Gastrocnemius medialis (tissue), 4 donors: ENCODE results near the gene MAPK13. TPM values are rescaled to one million over a fixed set of nuclear protein-coding genes. Genes with fewer than 3 reads are reported as not detected.
"Not testable (repeated sequence)": the region's sequence is repeated elsewhere in the genome, so short reads cannot be mapped to it uniquely, and the experiment has no call there.

ENCODE experiments used
- ATAC-seq, 2 donors: fragments of 150-250 bp; one replicate each; pipeline ENCODE4 v1.9.1; 2016
- DNase-seq, 2 donors: peaks; one replicate each; pipeline ENCODE4 v3.0.0-alpha.2; 2019
- H3K27ac ChIP-seq, 4 donors: fragments of 200-600 bp; sonication (generic); 1 replicate in 1 of 4; 2 replicates in 3 of 4; pipeline ENCODE4 v1.5.1; 2016 to 2018; ENCODE audit warnings: mild to moderate bottlenecking in 2 of 4, moderate library complexity in 1 of 4
- H3K27me3 ChIP-seq, 3 donors: fragments of 200-600 bp; sonication (generic) in 2 of 3; 1 replicate in 1 of 3; 2 replicates in 2 of 3; pipeline versions ENCODE4 v1.5.1 to v1.6.0; 2016 to 2019; ENCODE audit warnings: mild to moderate bottlenecking in 1 of 3, moderate library complexity in 1 of 3
- H3K36me3 ChIP-seq, 2 donors: fragments of 200-600 bp; sonication (generic) in 1 of 2; one replicate each; pipeline ENCODE4 v1.5.1; 2017 to 2018
- H3K4me1 ChIP-seq, 2 donors: fragments of 200-600 bp; sonication (generic) in 1 of 2; one replicate each; pipeline ENCODE4 v1.5.1; 2016 to 2017; ENCODE audit warnings: mild to moderate bottlenecking in 2 of 2
- H3K4me3 ChIP-seq, 4 donors: fragments of 200-600 bp; sonication (generic) in 3 of 4; 1 replicate in 1 of 4; 2 replicates in 3 of 4; pipeline ENCODE4 v1.5.1; 2016 to 2019; ENCODE audit warnings: mild to moderate bottlenecking in 2 of 4
- H3K9me3 ChIP-seq, 3 donors: fragments of 200-600 bp; sonication (generic) in 2 of 3; 1 replicate in 1 of 3; 2 replicates in 2 of 3; pipeline ENCODE4 v1.5.1; 2016 to 2019
- POLR2A ChIP-seq, 2 donors: fragments of 450-650 bp; IDR thresholded peaks; one replicate each; pipeline ENCODE4 v1.6.1; 2017; ENCODE audit warnings: antibody characterized with exemption in 2 of 2, mild to moderate bottlenecking in 2 of 2, moderate library complexity in 2 of 2
- in situ Hi-C, 4 donors: fragments of 200-750 bp; cut with MboI; loops; one replicate each; pipeline versions ENCODE4 v1.15.0 to v1.8.0; 2017; ENCODE audit warnings: low sequenced_read_pairs in 4 of 4
- intact Hi-C: fragments of 100-400 bp; cut with DNase I; formaldehyde crosslinking; loops from one replicate; pipeline ENCODE4 v1.15.1; 2023; ENCODE audit warnings: low total_unique reads
- total RNA-seq, 4 donors: library from RNA; depleted of rRNA; stranded (reverse); fragments of >200 nt; gene quantifications; one replicate each; pipeline versions ENCODE4 v1.1.0 to v1.2.3, GENCODE V29; 2016
- TF ChIP-seq, protein P1 (sequence below), 5 experiments: fragments of 450-650 bp in 3 of 5; fragments of 200-600 bp in 2 of 5; sonication (generic) in 2 of 5; IDR thresholded peaks in 4 of 5; conservative IDR thresholded peaks in 1 of 5; 1 replicate in 4 of 5; 2 replicates in 1 of 5; pipeline ENCODE4 v1.5.1; 2016 to 2019; ENCODE audit warnings: antibody characterized with exemption in 5 of 5, mild to moderate bottlenecking in 3 of 5, moderate library complexity in 3 of 5

The MAPK13 gene
- total RNA-seq = under 1 TPM; 0.29 to 0.82 (median 0.64) TPM

GRCh38 chr6:36129941-36130666 lies at the start of gene MAPK13:
MAPK13 (plus strand) TSS chr6:36130513; CDS start chr6:36130583, 70 bp downstream.
- H3K4me1 ChIP-seq = peaks cover 5% of the 10 kb centered on the region in 2 donors
- H3K27ac ChIP-seq = no peak within 1 kb of the TSS
- intact Hi-C loops = loop anchor here (10.0 kb wide), 1 partner anchor 235 kb away; no protein-coding TSS in a partner anchor

DNA sequence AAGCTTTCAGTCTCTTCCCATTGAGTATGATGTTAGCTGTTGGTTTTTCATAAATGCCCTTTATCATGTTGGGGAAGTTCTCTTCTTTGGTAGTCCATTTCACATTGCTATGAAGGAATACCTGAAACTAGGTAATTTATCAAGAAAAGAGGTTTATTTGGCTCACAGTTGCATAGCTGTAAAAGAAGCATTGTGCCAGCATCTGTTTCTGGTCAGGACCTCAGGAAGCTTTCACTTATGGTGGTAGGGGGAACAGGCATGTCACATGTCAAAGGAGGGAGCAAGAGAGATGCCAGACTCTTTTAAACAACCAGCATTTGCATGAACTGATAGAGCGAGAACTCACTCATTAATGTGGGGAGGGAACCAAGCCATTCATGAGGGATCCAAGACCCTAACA lies 48.0 kb upstream of the MAPK13 start:
- DNase-seq (no peak), ATAC-seq (no peak)
- no peaks in the 10 kb centered on the region for H3K4me1 ChIP-seq
- H3K27me3 ChIP-seq = no peaks in the 10 kb centered on the region
- H3K4me3 ChIP-seq = no peak overlapping the region
- in situ Hi-C loops (no loop called here), intact Hi-C loops (no loop called here)
- H3K9me3 ChIP-seq = peaks cover 0 to 4% (median 0%) of the 10 kb centered on the region in 3 donors
- H3K27ac ChIP-seq = no peak overlapping the region
- peaks cover 0 to 59% of the 10 kb centered on the region in 2 donors for H3K36me3 ChIP-seq
- TF ChIP-seq, protein P1, sequence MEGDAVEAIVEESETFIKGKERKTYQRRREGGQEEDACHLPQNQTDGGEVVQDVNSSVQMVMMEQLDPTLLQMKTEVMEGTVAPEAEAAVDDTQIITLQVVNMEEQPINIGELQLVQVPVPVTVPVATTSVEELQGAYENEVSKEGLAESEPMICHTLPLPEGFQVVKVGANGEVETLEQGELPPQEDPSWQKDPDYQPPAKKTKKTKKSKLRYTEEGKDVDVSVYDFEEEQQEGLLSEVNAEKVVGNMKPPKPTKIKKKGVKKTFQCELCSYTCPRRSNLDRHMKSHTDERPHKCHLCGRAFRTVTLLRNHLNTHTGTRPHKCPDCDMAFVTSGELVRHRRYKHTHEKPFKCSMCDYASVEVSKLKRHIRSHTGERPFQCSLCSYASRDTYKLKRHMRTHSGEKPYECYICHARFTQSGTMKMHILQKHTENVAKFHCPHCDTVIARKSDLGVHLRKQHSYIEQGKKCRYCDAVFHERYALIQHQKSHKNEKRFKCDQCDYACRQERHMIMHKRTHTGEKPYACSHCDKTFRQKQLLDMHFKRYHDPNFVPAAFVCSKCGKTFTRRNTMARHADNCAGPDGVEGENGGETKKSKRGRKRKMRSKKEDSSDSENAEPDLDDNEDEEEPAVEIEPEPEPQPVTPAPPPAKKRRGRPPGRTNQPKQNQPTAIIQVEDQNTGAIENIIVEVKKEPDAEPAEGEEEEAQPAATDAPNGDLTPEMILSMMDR (IDR thresholded peaks at IDR 0.05 in 4 of 5, conservative IDR thresholded peaks at IDR 0.05 in 1 of 5) = no peak
- no peak for TF ChIP-seq POLR2A (IDR thresholded peaks at IDR 0.05)

More at GRCh38 chr6:36129941-36130666, at the start of gene MAPK13:
- ATAC-seq (no peak), DNase-seq (peak in 1 of 2 donors; percentile 7)
- Histone ChIP-seq H3K4me3 (peak within 1 kb of the TSS; percentile 32 to 44 (median 40)), H3K36me3 (no peaks in the 10 kb centered on the region), H3K9me3 (no peaks in the 10 kb centered on the region), H3K27me3 (peaks cover 12 to 23% (median 13%) of the 10 kb centered on the region in 3 donors)
- TF ChIP-seq, protein P1 (IDR thresholded peaks at IDR 0.05 in 4 of 5, conservative IDR thresholded peaks at IDR 0.05 in 1 of 5) = no peak
- no peak for TF ChIP-seq POLR2A (IDR thresholded peaks at IDR 0.05)
- in situ Hi-C loops = loop anchor here in 3 of 4 donors (5.0 to 10.0 kb wide), 3 partner anchors 55 to 65 kb away; partner anchors contain the start of gene BRPF3 (in 1 of the 3)

DNA sequence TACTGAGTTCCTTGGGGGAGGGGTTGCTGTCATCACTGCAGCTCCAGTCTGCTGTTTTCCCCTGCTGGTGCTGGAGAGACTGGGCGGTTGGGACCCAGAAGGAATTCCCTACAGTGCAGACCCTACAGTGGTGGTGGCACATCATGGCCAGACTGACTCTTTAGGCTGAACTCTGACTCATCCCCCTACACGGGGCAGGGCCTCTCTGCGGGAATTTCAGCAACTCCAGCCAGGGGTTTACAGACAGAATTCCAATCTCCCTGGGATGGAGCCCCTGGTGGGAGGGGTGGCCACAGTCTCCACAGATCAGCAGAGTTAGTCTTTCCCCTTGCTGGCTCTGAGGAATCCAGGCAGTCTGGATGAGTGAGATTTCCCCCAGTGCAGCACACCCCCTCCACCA lies 46.9 kb upstream of the MAPK13 start:
- Histone ChIP-seq H3K9me3 (peaks cover 0 to 4% (median 0%) of the 10 kb centered on the region in 3 donors), H3K36me3 (peaks cover 0 to 51% of the 10 kb centered on the region in 2 donors), H3K27me3 (no peaks in the 10 kb centered on the region), H3K4me3 (no peak overlapping the region), H3K4me1 (no peaks in the 10 kb centered on the region), H3K27ac (no peak overlapping the region)
- ATAC-seq (no peak), DNase-seq (no peak)
- TF ChIP-seq, protein P1 (IDR thresholded peaks at IDR 0.05 in 4 of 5, conservative IDR thresholded peaks at IDR 0.05 in 1 of 5) = no peak
- no peak for TF ChIP-seq POLR2A (IDR thresholded peaks at IDR 0.05)
- in situ Hi-C loops = no loop called here
- intact Hi-C loops = no loop called here

- intact Hi-C loops, in situ Hi-C loops, H3K27ac ChIP-seq, H3K27me3 ChIP-seq, ATAC-seq, H3K4me3 ChIP-seq, DNase-seq, H3K9me3 ChIP-seq, H3K4me1 ChIP-seq: not testable (repeated sequence)
- H3K36me3 ChIP-seq = peaks cover 0 to 25% of the 10 kb centered on the region in 2 donors
Measured at GRCh38 chr6:36088204-36088603, 42.1 kb upstream of the MAPK13 start.

DNA sequence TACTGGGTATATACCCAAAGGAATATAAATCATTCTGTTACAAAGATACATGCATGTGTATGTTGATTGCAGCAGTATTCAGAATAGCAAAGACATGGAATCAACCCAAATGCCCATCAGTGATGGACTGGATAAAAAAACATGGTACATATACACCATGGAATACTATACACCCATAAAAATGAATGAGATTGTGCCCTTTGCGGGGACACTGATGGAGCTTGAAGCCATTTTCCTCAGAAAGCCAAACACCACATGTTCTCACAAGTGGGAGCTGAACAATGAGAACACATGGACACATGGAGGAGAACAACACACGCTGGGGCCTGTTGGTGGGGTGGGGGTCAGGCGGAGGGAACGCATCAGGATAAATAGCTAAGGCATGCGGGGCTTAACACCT lies 41.3 kb upstream of the MAPK13 start:
- no peak for TF ChIP-seq POLR2A (IDR thresholded peaks at IDR 0.05)
- TF ChIP-seq, protein P1 (IDR thresholded peaks at IDR 0.05 in 4 of 5, conservative IDR thresholded peaks at IDR 0.05 in 1 of 5) = no peak
- Histone ChIP-seq H3K36me3 (peaks cover 0 to 16% of the 10 kb centered on the region in 2 donors), H3K4me3 (no peak overlapping the region), H3K27ac (no peak overlapping the region), H3K9me3 (no peaks in the 10 kb centered on the region), H3K4me1 (no peaks in the 10 kb centered on the region), H3K27me3 (no peaks in the 10 kb centered on the region)
- intact Hi-C loops = no loop called here
- DNase-seq (no peak), ATAC-seq (no peak)
- in situ Hi-C loops = no loop called here
